Measurements from ENCODE around the gene A2ML1. TPM values are rescaled to one million over a fixed set of nuclear protein-coding genes. Genes with fewer than 3 reads are reported as not detected.
"Not testable (repeated sequence)": the region's sequence is repeated elsewhere in the genome, so short reads cannot be mapped to it uniquely, and the experiment has no call there.

The A2ML1 gene
- total RNA-seq, 2 experiments from 2014 or later, result not detected

GRCh38 chr12:8916154-8916553, 93.7 kb downstream of the A2ML1 start:
- Mint-ChIP-seq H3K36me3 (ENCODE audit: low read depth) (no peaks in the 10 kb centered on the region), H3K27me3 (no peaks in the 10 kb centered on the region), H3K4me3 (no peak overlapping the region), H3K9me3 (no peaks in the 10 kb centered on the region), H3K27ac (no peak overlapping the region), H3K4me1 (ENCODE audit: low read depth) (peaks cover 12% of the 10 kb centered on the region)
- ATAC-seq (no peak), DNase-seq (no peak)
- ChIA-PET CTCF (interaction anchor here (1.1 to 8.8 kb wide), 7 partner anchors 25 to 372 kb away, joined by 3 to 64 read pairs (median 11); partner anchors contain the start of gene M6PR), POLR2A (interaction anchor here (0.7 to 1.5 kb wide), 3 partner anchors 30 to 134 kb away, joined by 3 read pairs; no protein-coding TSS in a partner anchor)
- intact Hi-C loops (cut with micrococcal nuclease), result no loop called here
- no peak for TF ChIP-seq CTCF (IDR thresholded peaks at IDR 0.05)

- ChIA-PET CTCF (interaction anchor here (1.1 to 8.8 kb wide), 6 partner anchors 27 to 132 kb away, joined by 3 to 64 read pairs (median 8); partner anchors contain the start of gene M6PR), POLR2A (interaction anchor here (0.7 to 1.5 kb wide), 2 partner anchors 30 to 133 kb away, joined by 3 read pairs; no protein-coding TSS in a partner anchor)
- DNase-seq, result no peak
- ATAC-seq, result no peak
- no peaks in the 10 kb centered on the region for H3K27me3 Mint-ChIP-seq
- H3K36me3 Mint-ChIP-seq (ENCODE audit: low read depth), result peaks cover 4% of the 10 kb centered on the region
- intact Hi-C loops (cut with micrococcal nuclease), result no loop called here
- H3K4me1 Mint-ChIP-seq (ENCODE audit: low read depth), result peaks cover 9% of the 10 kb centered on the region
- TF ChIP-seq CTCF (IDR thresholded peaks at IDR 0.05), result no peak
- no peak overlapping the region for H3K4me3 Mint-ChIP-seq
- H3K9me3 Mint-ChIP-seq, result no peaks in the 10 kb centered on the region
- H3K27ac Mint-ChIP-seq, result no peak overlapping the region
Observed at GRCh38 chr12:8917031-8917430, 94.6 kb downstream of the A2ML1 start.

- no peak for DNase-seq
- CTCF ChIA-PET, result interaction anchor here (1.3 to 8.8 kb wide), 4 partner anchors 27 to 132 kb away, joined by 3 to 64 read pairs (median 8); no protein-coding TSS in a partner anchor
- Mint-ChIP-seq H3K4me1 (ENCODE audit: low read depth) (peaks cover 9% of the 10 kb centered on the region), H3K27me3 (no peaks in the 10 kb centered on the region), H3K36me3 (ENCODE audit: low read depth) (peaks cover 4% of the 10 kb centered on the region), H3K27ac (no peak overlapping the region), H3K4me3 (no peak overlapping the region), H3K9me3 (no peaks in the 10 kb centered on the region)
- intact Hi-C loops (cut with micrococcal nuclease), result no loop called here
- POLR2A ChIA-PET, result no interaction called here
- no peak for ATAC-seq
- no peak for TF ChIP-seq CTCF (IDR thresholded peaks at IDR 0.05)
Observed at GRCh38 chr12:8917751-8918150, 95.3 kb downstream of the A2ML1 start.

GRCh38 chr12:8919643-8920042, 97.2 kb downstream of the A2ML1 start:
- H3K4me3 Mint-ChIP-seq; DNase-seq; ATAC-seq; H3K4me1 Mint-ChIP-seq (ENCODE audit: low read depth); H3K36me3 Mint-ChIP-seq (ENCODE audit: low read depth); intact Hi-C loops (cut with micrococcal nuclease); H3K27ac Mint-ChIP-seq; H3K9me3 Mint-ChIP-seq; POLR2A ChIA-PET; H3K27me3 Mint-ChIP-seq: not testable (repeated sequence)
- CTCF ChIA-PET, result interaction anchor here (1.3 to 8.8 kb wide), 4 partner anchors 29 to 130 kb away, joined by 4 to 64 read pairs (median 6); partner anchors contain the start of gene M6PR

- Mint-ChIP-seq H3K9me3 (no peaks in the 10 kb centered on the region), H3K27me3 (no peaks in the 10 kb centered on the region), H3K4me3 (no peak overlapping the region), H3K27ac (no peak overlapping the region), H3K36me3 (ENCODE audit: low read depth) (peaks cover 4% of the 10 kb centered on the region), H3K4me1 (ENCODE audit: low read depth) (no peaks in the 10 kb centered on the region)
- ChIA-PET POLR2A (no interaction called here), CTCF (interaction anchor here (1.4 to 2.4 kb wide), 3 partner anchors 116 to 146 kb away, joined by 3 to 10 read pairs (median 3); no protein-coding TSS in a partner anchor)
- intact Hi-C loops (cut with micrococcal nuclease), result no loop called here
- DNase-seq (peak; percentile 12), ATAC-seq (no peak)
- TF ChIP-seq CTCF (IDR thresholded peaks at IDR 0.05), result no peak
Observed at GRCh38 chr12:8922544-8922943, 100.1 kb downstream of the A2ML1 start.

Other genes with a start within 250 kb of the A2ML1 start
- gene AICDA, start 209.8 kb upstream of the A2ML1 start, total RNA-seq, result not detected
- not detected for gene MFAP5, start 159.8 kb upstream of the A2ML1 start, total RNA-seq
- 1 to 10 TPM; 7.7 to 8.6 TPM for gene RIMKLB, start 124.6 kb upstream of the A2ML1 start, total RNA-seq
- gene PHC1, start 91.9 kb downstream of the A2ML1 start, total RNA-seq, result 10 to 100 TPM; 20.3 to 21.6 TPM
- gene M6PR, start 127.0 kb downstream of the A2ML1 start, total RNA-seq, result 100 to 1,000 TPM; 199 to 206 TPM
- 10 to 100 TPM in 1 of 2 experiments, 1 to 10 TPM in 1; 6.6 to 10.1 TPM for gene KLRG1, start 166.9 kb downstream of the A2ML1 start, total RNA-seq

All from activated CD8-positive, alpha-beta T cell treated with anti-CD3 and anti-CD28 coated beads for 36 hours (primary cell).